Activated CD4-positive, alpha-beta T cell treated with anti-CD3 and anti-CD28 coated beads for 36 hours (primary cell): ENCODE data around the gene ZNF783. TPM values are rescaled to one million over a fixed set of nuclear protein-coding genes. Genes with fewer than 3 reads are reported as not detected.
A peak's percentile ranks its signal among the peaks of the same experiment; 100 is the strongest.
"Not testable (repeated sequence)": the region's sequence is repeated elsewhere in the genome, so short reads cannot be mapped to it uniquely, and the experiment has no call there.

Experiments used
- ATAC-seq: fragments of 200-7000 bp; cut with Tn5 transposase; one replicate; pipeline ENCODE4 v1.10.0; 2021; ENCODE audit warnings: mild to moderate bottlenecking, moderate library complexity
- CTCF ChIA-PET: fragments of 350-600 bp; sonication (Branson Sonifier 250); formaldehyde crosslinking; loops from one replicate; lab custom pipeline; 2021; ENCODE audit warnings: antibody characterized with exemption; lab: Charles Lee
- POLR2A ChIA-PET: fragments of 350-600 bp; sonication (Branson Sonifier 250); formaldehyde crosslinking; loops from one replicate; lab custom pipeline; 2021; ENCODE audit warnings: antibody characterized with exemption, inconsistent platforms; lab: Charles Lee
- DNase-seq: peaks from one replicate; pipeline ENCODE4 v3.0.0-alpha.2; 2020
- H3K27ac Mint-ChIP-seq: one replicate; pipeline ENCODE4 v1.8.0; 2021; ENCODE audit warnings: mixed read lengths
- H3K27me3 Mint-ChIP-seq: one replicate; pipeline ENCODE4 v1.8.0; 2021; ENCODE audit warnings: mixed read lengths
- H3K36me3 Mint-ChIP-seq: one replicate; pipeline ENCODE4 v1.8.0; 2021; ENCODE audit warnings: low read depth, mixed read lengths
- H3K4me1 Mint-ChIP-seq: one replicate; pipeline ENCODE4 v1.8.0; 2021; ENCODE audit warnings: mixed read lengths
- H3K4me3 Mint-ChIP-seq: one replicate; pipeline ENCODE4 v1.8.0; 2021; ENCODE audit warnings: mild to moderate bottlenecking, moderate library complexity, mixed read lengths
- H3K9me3 Mint-ChIP-seq: one replicate; pipeline ENCODE4 v1.8.0; 2021; ENCODE audit warnings: low read depth, mixed read lengths
- intact Hi-C, 2 experiments: fragments of 100-400 bp; cut with DNase I in 1 of 2; cut with micrococcal nuclease in 1 of 2; formaldehyde crosslinking; loops; one replicate each; pipeline versions ENCODE4 v1.14.2 to v1.15.1; 2022 to 2024; cut with DNase I, micrococcal nuclease
- total RNA-seq, 2 experiments: library from RNA; stranded (reverse); gene quantifications; one replicate each; pipeline ENCODE4 v1.2.3, GENCODE V29; 2021

ZNF783 gene
- total RNA-seq, 2 experiments from 2014 or later = 14.5 to 15.4 TPM

GRCh38 chr7:149255174-149255573 is 6.8 kb upstream of the ZNF783 start:
- Mint-ChIP-seq H3K9me3 (no peaks in the 10 kb centered on the region), H3K27me3 (no peaks in the 10 kb centered on the region), H3K4me1 (peaks cover 8% of the 10 kb centered on the region), H3K36me3 (peaks cover 29% of the 10 kb centered on the region), H3K4me3 (no peak overlapping the region), H3K27ac (no peak overlapping the region)
- POLR2A ChIA-PET = no interaction called here
- CTCF ChIA-PET = interaction anchor here (0.5 kb wide), 1 partner anchor 375 kb away, joined by 3 read pairs; no protein-coding TSS in a partner anchor
- no peak for DNase-seq
- intact Hi-C loops = no loop called here
- no peak for ATAC-seq

GRCh38 chr7:149256568-149256967 is 5.4 kb upstream of the ZNF783 start:
- intact Hi-C loops = no loop called here
- ChIA-PET POLR2A (no interaction called here), CTCF (interaction anchor here (1.0 kb wide), 1 partner anchor 11 kb away, joined by 3 read pairs; no protein-coding TSS in a partner anchor)
- Mint-ChIP-seq H3K4me1 (peaks cover 18% of the 10 kb centered on the region), H3K27ac (no peak overlapping the region), H3K4me3 (no peak overlapping the region), H3K27me3 (no peaks in the 10 kb centered on the region), H3K36me3 (peaks cover 23% of the 10 kb centered on the region), H3K9me3 (no peaks in the 10 kb centered on the region)
- ATAC-seq (no peak), DNase-seq (no peak)

GRCh38 chr7:149257146-149257545 is 4.8 kb upstream of the ZNF783 start:
- Mint-ChIP-seq H3K36me3 (peaks cover 19% of the 10 kb centered on the region), H3K9me3 (no peaks in the 10 kb centered on the region), H3K4me3 (no peak overlapping the region), H3K27ac (no peak overlapping the region), H3K27me3 (no peaks in the 10 kb centered on the region), H3K4me1 (peaks cover 20% of the 10 kb centered on the region)
- ChIA-PET CTCF (interaction anchor here (0.6 to 1.0 kb wide), 2 partner anchors 11 to 37 kb away, joined by 3 to 4 read pairs; no protein-coding TSS in a partner anchor), POLR2A (no interaction called here)
- no peak for ATAC-seq
- intact Hi-C loops = no loop called here
- DNase-seq = no peak

- Mint-ChIP-seq H3K9me3 (no peaks in the 10 kb centered on the region), H3K27me3 (no peaks in the 10 kb centered on the region), H3K4me1 (peaks cover 40% of the 10 kb centered on the region), H3K4me3 (peak overlapping the region; percentile 74), H3K27ac (peak overlapping the region; percentile 96), H3K36me3 (peaks cover 18% of the 10 kb centered on the region)
- ChIA-PET CTCF (interaction anchor here (0.5 to 3.0 kb wide), 22 partner anchors 9 to 1835 kb away, joined by 3 to 29 read pairs (median 4); partner anchors contain the start of genes ZNF282 and ZNF398), POLR2A (interaction anchor here (0.6 to 2.5 kb wide), 12 partner anchors 8 to 58 kb away, joined by 3 to 14 read pairs (median 5); partner anchors contain the start of gene ZNF212)
- peak; percentile 48 for ATAC-seq
- peak; percentile 61 for DNase-seq
- intact Hi-C loops = loop anchor here (1.0 to 5.0 kb wide), 7 partner anchors 12 to 361 kb away; partner anchors contain the start of genes PDIA4 (in 1 of the 2), ZNF398 (in 1 of the 2) and ZNF425 (in 1 of the 2)
Observed at GRCh38 chr7:149261316-149261828, 624 bp upstream of the ZNF783 start.

- ChIA-PET POLR2A (no interaction called here), CTCF (interaction anchor here (0.7 to 1.2 kb wide), 3 partner anchors 17 to 31 kb away, joined by 3 to 6 read pairs (median 4); no protein-coding TSS in a partner anchor)
- DNase-seq (no peak), ATAC-seq (no peak)
- intact Hi-C loops = no loop called here
- peak overlapping the region; percentile 47 for H3K27ac Mint-ChIP-seq
- H3K27me3 Mint-ChIP-seq = no peaks in the 10 kb centered on the region
- H3K9me3 Mint-ChIP-seq = no peaks in the 10 kb centered on the region
- peaks cover 28% of the 10 kb centered on the region for H3K4me1 Mint-ChIP-seq
- peaks cover 55% of the 10 kb centered on the region for H3K36me3 Mint-ChIP-seq
- H3K4me3 Mint-ChIP-seq = no peak overlapping the region
Observed at GRCh38 chr7:149266451-149266850, 4.5 kb downstream of the ZNF783 start.

- no peaks in the 10 kb centered on the region for H3K27me3 Mint-ChIP-seq
- no peak overlapping the region for H3K4me3 Mint-ChIP-seq
- ChIA-PET CTCF (interaction anchor here (0.7 kb wide), 2 partner anchors 18 to 73 kb away, joined by 3 to 4 read pairs; partner anchors contain the start of gene ZNF282), POLR2A (no interaction called here)
- H3K27ac Mint-ChIP-seq = no peak overlapping the region
- DNase-seq (no peak), ATAC-seq (no peak)
- H3K36me3 Mint-ChIP-seq = peaks cover 58% of the 10 kb centered on the region
- no peaks in the 10 kb centered on the region for H3K9me3 Mint-ChIP-seq
- peaks cover 26% of the 10 kb centered on the region for H3K4me1 Mint-ChIP-seq
- intact Hi-C loops = no loop called here
Observed at GRCh38 chr7:149267733-149268132, 5.7 kb downstream of the ZNF783 start.

- H3K9me3 Mint-ChIP-seq, ATAC-seq, DNase-seq, intact Hi-C loops, POLR2A ChIA-PET, H3K27ac Mint-ChIP-seq, CTCF ChIA-PET, H3K4me1 Mint-ChIP-seq, H3K27me3 Mint-ChIP-seq, H3K4me3 Mint-ChIP-seq: not testable (repeated sequence)
- peaks cover 62% of the 10 kb centered on the region for H3K36me3 Mint-ChIP-seq
Observed at GRCh38 chr7:149274424-149274823, 12.4 kb downstream of the ZNF783 start.

GRCh38 chr7:149277871-149278270 is 15.9 kb downstream of the ZNF783 start:
- ChIA-PET CTCF (interaction anchor here (0.8 kb wide), 1 partner anchor 13 kb away, joined by 4 read pairs; no protein-coding TSS in a partner anchor), POLR2A (no interaction called here)
- intact Hi-C loops = no loop called here
- ATAC-seq (no peak), DNase-seq (no peak)
- Mint-ChIP-seq H3K4me3 (no peak overlapping the region), H3K4me1 (no peaks in the 10 kb centered on the region), H3K36me3 (peaks cover 55% of the 10 kb centered on the region), H3K9me3 (no peaks in the 10 kb centered on the region), H3K27me3 (no peaks in the 10 kb centered on the region), H3K27ac (no peak overlapping the region)

GRCh38 chr7:149278396-149278795 is 16.4 kb downstream of the ZNF783 start:
- ChIA-PET POLR2A (no interaction called here), CTCF (interaction anchor here (0.8 kb wide), 1 partner anchor 14 kb away, joined by 4 read pairs; no protein-coding TSS in a partner anchor)
- no peaks in the 10 kb centered on the region for H3K9me3 Mint-ChIP-seq
- H3K4me3 Mint-ChIP-seq = no peak overlapping the region
- H3K27me3 Mint-ChIP-seq = no peaks in the 10 kb centered on the region
- intact Hi-C loops = no loop called here
- no peaks in the 10 kb centered on the region for H3K4me1 Mint-ChIP-seq
- H3K27ac Mint-ChIP-seq = no peak overlapping the region
- DNase-seq (no peak), ATAC-seq (no peak)
- H3K36me3 Mint-ChIP-seq = peaks cover 50% of the 10 kb centered on the region

GRCh38 chr7:149279111-149279743 is 17.2 kb downstream of the ZNF783 start:
- Mint-ChIP-seq H3K4me1 (peaks cover 6% of the 10 kb centered on the region), H3K4me3 (no peak overlapping the region), H3K9me3 (no peaks in the 10 kb centered on the region), H3K27me3 (no peaks in the 10 kb centered on the region), H3K36me3 (peaks cover 42% of the 10 kb centered on the region), H3K27ac (no peak overlapping the region)
- DNase-seq = no peak
- intact Hi-C loops = no loop called here
- no peak for ATAC-seq
- CTCF ChIA-PET = no interaction called here
- POLR2A ChIA-PET = no interaction called here

GRCh38 chr7:149280151-149280550 is 18.2 kb downstream of the ZNF783 start:
- ChIA-PET CTCF (interaction anchor here (0.6 kb wide), 1 partner anchor 9 kb away, joined by 4 read pairs; no protein-coding TSS in a partner anchor), POLR2A (no interaction called here)
- ATAC-seq (no peak), DNase-seq (no peak)
- H3K4me1 Mint-ChIP-seq = peaks cover 13% of the 10 kb centered on the region
- H3K9me3 Mint-ChIP-seq = no peaks in the 10 kb centered on the region
- H3K27me3 Mint-ChIP-seq = no peaks in the 10 kb centered on the region
- H3K4me3 Mint-ChIP-seq = no peak overlapping the region
- no peak overlapping the region for H3K27ac Mint-ChIP-seq
- intact Hi-C loops = no loop called here
- peaks cover 36% of the 10 kb centered on the region for H3K36me3 Mint-ChIP-seq
